Measurements from ENCODE around the gene ADAR.

The ADAR gene

DNA sequence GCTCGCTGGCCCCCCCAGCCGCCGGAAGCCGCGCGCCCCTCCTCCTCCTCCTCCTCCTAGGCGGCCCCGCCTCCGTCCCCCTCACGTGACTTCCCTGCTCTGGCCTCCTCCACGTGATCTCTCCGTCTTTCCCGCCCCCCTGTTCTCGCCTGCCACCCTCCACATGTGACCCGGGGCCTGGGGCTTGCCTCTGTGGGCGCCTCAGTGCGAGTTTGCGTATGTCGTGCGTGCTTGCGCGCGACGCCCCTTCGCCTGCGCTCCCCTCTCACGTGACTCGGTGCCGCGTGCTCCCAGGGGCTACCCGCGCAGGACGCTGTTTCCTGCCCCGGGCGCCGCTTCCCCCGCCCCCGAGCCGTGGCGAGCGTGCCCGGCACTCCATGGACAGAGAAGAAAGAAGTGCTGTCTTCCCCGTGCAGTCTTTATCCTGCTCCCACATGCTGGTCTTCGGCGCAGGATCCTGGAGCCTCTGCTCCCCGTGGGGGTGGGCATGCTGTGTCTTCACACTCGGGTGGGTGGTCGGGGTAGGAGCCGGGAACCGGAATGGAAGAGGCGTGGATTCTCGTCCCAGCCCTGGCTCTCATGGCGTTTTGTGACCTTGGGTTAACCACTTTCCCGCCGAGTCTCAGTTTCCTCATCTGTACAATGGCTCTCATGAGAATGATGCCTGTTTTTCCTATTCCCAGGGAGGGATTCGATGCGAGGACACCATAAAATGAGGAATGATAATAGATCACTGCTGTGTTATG is 49.1 kb downstream of the ADAR start:
- Histone ChIP-seq H3K18ac (ENCODE audit: low read length) (peak overlapping the region; percentile 91), H3K4me2 (ENCODE audit: insufficient read depth, low read length, poor library complexity, severe bottlenecking) (peak overlapping the region; percentile 82), H3K36me3 (replicated peaks in 1 of 2; ENCODE audit: control insufficient read depth in 2 of 2, insufficient read depth in 2 of 2, low read length in 2 of 2) (peaks cover 17 to 29% of the 10 kb centered on the region in 2 donors), H4K8ac (ENCODE audit: low read depth, low read length) (no peak overlapping the region), H3K79me1 (ENCODE audit: low read depth, low read length) (peaks cover 4% of the 10 kb centered on the region), H2BK15ac (ENCODE audit: low read length) (peak overlapping the region; percentile 61), H2AK5ac (ENCODE audit: low read depth, low read length) (peak overlapping the region; percentile 71), H3K27ac (replicated peaks; ENCODE audit: low read length) (peak overlapping the region; percentile 83), H3K9me3 (replicated peaks in 1 of 2; ENCODE audit: control insufficient read depth in 2 of 2, insufficient read depth in 1 of 2, low read depth in 1 of 2, low read length in 2 of 2) (no peaks in the 10 kb centered on the region), H3K23ac (ENCODE audit: low read depth, low read length, poor library complexity) (peak overlapping the region; percentile 69), H3K4me3 (ENCODE audit: low read length in 2 of 2) (peak overlapping the region; percentile 75 to 83), H3K14ac (ENCODE audit: low read length) (no peak overlapping the region), H3K4me1 (ENCODE audit: control insufficient read depth in 2 of 2, insufficient read depth in 1 of 2, low read depth in 1 of 2, low read length in 2 of 2) (peaks cover 17% of the 10 kb centered on the region in 2 donors), H2BK120ac (ENCODE audit: low read depth, low read length) (no peak overlapping the region), H3K9ac (ENCODE audit: low read depth, low read length, poor library complexity) (peak overlapping the region; percentile 83), H2AFZ (ENCODE audit: low read length) (peak overlapping the region; percentile 95), H3K27me3 (ENCODE audit: control insufficient read depth in 3 of 3, insufficient read depth in 3 of 3, low read depth in 1 of 3, low read length in 3 of 3) (no peaks in the 10 kb centered on the region), H2BK5ac (ENCODE audit: low read length) (peak overlapping the region; percentile 57), H4K91ac (ENCODE audit: low read depth, low read length, poor library complexity) (no peak overlapping the region), H3K4ac (ENCODE audit: low read length) (no peak overlapping the region), H2BK12ac (ENCODE audit: low read length) (no peak overlapping the region)
- no CpG with 5 or more reads among the region's 57 CpGs for WGBS, 2 donors (ENCODE audit: extremely low coverage in 2 of 2, insufficient read length in 2 of 2, insufficient replicate concordance in 1 of 2)
- peak; percentile 96 for DNase-seq (ENCODE audit: low spot score)

DNA sequence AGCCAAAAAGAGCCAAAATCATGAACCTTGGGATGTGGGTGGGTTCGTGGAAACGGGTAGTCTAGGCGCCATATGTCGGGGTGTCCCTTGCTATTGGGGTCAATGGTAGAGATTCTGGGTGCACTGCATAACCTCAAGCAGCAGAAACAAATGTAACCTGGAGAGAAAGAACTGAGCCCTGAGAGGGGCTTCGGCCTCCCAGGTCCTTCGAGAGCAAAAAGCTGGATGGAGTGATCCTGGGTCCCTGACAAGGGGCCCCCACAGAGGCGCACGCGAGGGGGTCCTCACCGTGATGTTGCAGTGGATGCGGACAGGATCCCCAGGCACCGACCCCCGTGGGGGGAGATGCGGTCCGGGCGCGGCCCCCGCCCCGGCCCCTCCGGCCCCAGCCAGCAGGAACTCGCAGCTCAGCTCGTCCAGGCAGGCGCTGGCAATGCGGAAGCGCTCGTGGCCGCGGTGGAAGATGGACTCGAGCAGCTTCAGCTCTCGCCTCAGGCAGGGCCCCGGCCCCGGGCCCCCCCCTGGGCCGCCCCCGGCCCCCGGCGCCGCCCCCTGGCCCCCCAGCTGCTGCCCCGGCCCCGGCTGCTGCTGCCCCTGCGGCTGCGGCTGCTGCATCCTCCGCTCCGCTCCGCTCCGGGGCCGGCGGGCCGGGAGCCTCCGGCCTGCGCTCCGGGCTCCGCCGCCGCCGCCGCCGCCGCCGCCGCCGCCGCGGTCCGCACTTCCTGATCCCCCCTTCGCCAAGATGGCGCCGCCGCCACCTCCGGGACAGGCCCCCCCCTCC is 49.9 kb downstream of the ADAR start, which contains the start of gene UBE2Q1:
UBE2Q1 (minus strand) TSS at position 724 of the 781 bp plus-strand sequence; CDS start at position 615, 109 bp downstream.
- DNase-seq (ENCODE audit: low spot score): no peak

DNA sequence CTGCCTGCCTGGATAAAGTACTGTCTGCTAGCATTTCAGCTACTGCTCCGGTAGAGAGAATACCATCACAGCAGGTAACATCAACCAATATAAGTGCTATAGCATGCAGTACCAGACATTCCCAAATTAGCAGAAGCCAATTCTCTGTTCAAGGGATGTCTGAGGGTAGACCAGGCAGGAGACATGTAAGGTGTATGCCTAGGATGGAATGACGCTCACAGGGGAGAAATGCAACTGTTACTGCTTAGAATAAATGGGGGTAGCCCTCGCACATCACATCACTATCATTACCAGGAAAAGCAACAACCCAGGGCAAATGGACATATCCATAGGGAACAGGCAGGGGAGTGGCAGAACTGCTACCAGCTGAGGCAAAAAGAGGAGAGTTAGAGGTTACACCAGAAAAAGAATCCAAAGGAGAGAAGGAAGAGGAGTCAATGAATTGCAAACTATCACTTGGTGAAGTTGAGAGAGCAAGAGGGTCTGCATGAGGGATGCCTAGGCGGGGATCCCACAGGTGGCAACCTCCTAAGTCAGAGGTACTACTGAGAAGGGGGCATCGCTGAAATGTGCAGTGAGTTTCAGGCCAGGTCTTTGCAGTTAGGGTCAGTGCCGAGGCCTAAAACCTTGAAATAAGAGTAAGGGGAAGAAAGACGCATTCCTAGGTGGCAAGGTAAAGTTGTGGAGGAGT is 50.6 kb downstream of the ADAR start:
- H4K91ac ChIP-seq (ENCODE audit: low read depth, low read length, poor library complexity): no peak overlapping the region
- no peak overlapping the region for H2BK5ac ChIP-seq (ENCODE audit: low read length)
- H2AFZ ChIP-seq (ENCODE audit: low read length): no peak overlapping the region
- no peak overlapping the region for H2BK15ac ChIP-seq (ENCODE audit: low read length)
- H3K36me3 ChIP-seq (replicated peaks in 1 of 2; ENCODE audit: control insufficient read depth in 2 of 2, insufficient read depth in 2 of 2, low read length in 2 of 2): peaks cover 30 to 44% of the 10 kb centered on the region in 2 donors
- H2BK12ac ChIP-seq (ENCODE audit: low read length): no peak overlapping the region
- no peak overlapping the region for H3K4ac ChIP-seq (ENCODE audit: low read length)
- H3K4me2 ChIP-seq (ENCODE audit: insufficient read depth, low read length, poor library complexity, severe bottlenecking): peak overlapping the region; percentile 76
- no peak overlapping the region for H3K14ac ChIP-seq (ENCODE audit: low read length)
- H3K4me3 ChIP-seq (ENCODE audit: low read length in 2 of 2): peak overlapping the region; percentile 83 to 91
- H3K79me1 ChIP-seq (ENCODE audit: low read depth, low read length): peaks cover 4% of the 10 kb centered on the region
- WGBS, 2 donors (ENCODE audit: extremely low coverage in 2 of 2, insufficient read length in 2 of 2, insufficient replicate concordance in 1 of 2): no CpG with 5 or more reads among the region's 7 CpGs
- H3K18ac ChIP-seq (ENCODE audit: low read length): no peak overlapping the region
- no peaks in the 10 kb centered on the region for H3K9me3 ChIP-seq (replicated peaks in 1 of 2; ENCODE audit: control insufficient read depth in 2 of 2, insufficient read depth in 1 of 2, low read depth in 1 of 2, low read length in 2 of 2)
- no peak overlapping the region for H2AK5ac ChIP-seq (ENCODE audit: low read depth, low read length)
- no peak overlapping the region for H2BK120ac ChIP-seq (ENCODE audit: low read depth, low read length)
- H3K27ac ChIP-seq (replicated peaks; ENCODE audit: low read length): no peak overlapping the region
- peak overlapping the region; percentile 90 for H3K9ac ChIP-seq (ENCODE audit: low read depth, low read length, poor library complexity)
- peaks cover 17% of the 10 kb centered on the region in 2 donors for H3K4me1 ChIP-seq (ENCODE audit: control insufficient read depth in 2 of 2, insufficient read depth in 1 of 2, low read depth in 1 of 2, low read length in 2 of 2)
- no peak for DNase-seq (ENCODE audit: low spot score)
- no peaks in the 10 kb centered on the region for H3K27me3 ChIP-seq (ENCODE audit: control insufficient read depth in 3 of 3, insufficient read depth in 3 of 3, low read depth in 1 of 3, low read length in 3 of 3)
- H3K23ac ChIP-seq (ENCODE audit: low read depth, low read length, poor library complexity): no peak overlapping the region
- H4K8ac ChIP-seq (ENCODE audit: low read depth, low read length): no peak overlapping the region

More for the DNA sequence above, 49.9 kb downstream of the ADAR start, which contains the start of gene UBE2Q1:
- Histone ChIP-seq H3K9ac (ENCODE audit: low read depth, low read length, poor library complexity) (peak within 1 kb of the TSS; percentile 90), H3K14ac (ENCODE audit: low read length) (no peak within 1 kb of the TSS), H3K4ac (ENCODE audit: low read length) (peak within 1 kb of the TSS; percentile 10), H2BK5ac (ENCODE audit: low read length) (peak within 1 kb of the TSS; percentile 57), H2AFZ (ENCODE audit: low read length) (peak within 1 kb of the TSS; percentile 95), H2BK15ac (ENCODE audit: low read length) (peak within 1 kb of the TSS; percentile 61), H2AK5ac (ENCODE audit: low read depth, low read length) (peak within 1 kb of the TSS; percentile 71), H3K23ac (ENCODE audit: low read depth, low read length, poor library complexity) (peak within 1 kb of the TSS; percentile 69), H2BK120ac (ENCODE audit: low read depth, low read length) (no peak within 1 kb of the TSS), H3K4me2 (ENCODE audit: insufficient read depth, low read length, poor library complexity, severe bottlenecking) (peak within 1 kb of the TSS; percentile 82), H4K91ac (ENCODE audit: low read depth, low read length, poor library complexity) (no peak within 1 kb of the TSS), H3K27ac (replicated peaks; ENCODE audit: low read length) (peak within 1 kb of the TSS; percentile 83), H4K8ac (ENCODE audit: low read depth, low read length) (no peak within 1 kb of the TSS), H3K27me3 (ENCODE audit: control insufficient read depth in 3 of 3, insufficient read depth in 3 of 3, low read depth in 1 of 3, low read length in 3 of 3) (no peaks in the 10 kb centered on the region), H3K9me3 (replicated peaks in 1 of 2; ENCODE audit: control insufficient read depth in 2 of 2, insufficient read depth in 1 of 2, low read depth in 1 of 2, low read length in 2 of 2) (no peaks in the 10 kb centered on the region), H3K36me3 (replicated peaks in 1 of 2; ENCODE audit: control insufficient read depth in 2 of 2, insufficient read depth in 2 of 2, low read length in 2 of 2) (peaks cover 24 to 37% of the 10 kb centered on the region in 2 donors), H3K18ac (ENCODE audit: low read length) (peak within 1 kb of the TSS; percentile 91), H2BK12ac (ENCODE audit: low read length) (no peak within 1 kb of the TSS), H3K4me1 (ENCODE audit: control insufficient read depth in 2 of 2, insufficient read depth in 1 of 2, low read depth in 1 of 2, low read length in 2 of 2) (peaks cover 17% of the 10 kb centered on the region in 2 donors), H3K4me3 (ENCODE audit: low read length in 2 of 2) (peak within 1 kb of the TSS; percentile 83 to 91), H3K79me1 (ENCODE audit: low read depth, low read length) (peaks cover 4% of the 10 kb centered on the region)
- WGBS, 2 donors (ENCODE audit: extremely low coverage in 2 of 2, insufficient read length in 2 of 2, insufficient replicate concordance in 1 of 2): no CpG with 5 or more reads among the region's 69 CpGs
